Activated CD4-positive, alpha-beta T cell treated with anti-CD3 and anti-CD28 coated beads for 24 hours (primary cell): ENCODE data around the gene RAX.

Experiments
- DNase-seq, 2 donors: peaks; one replicate each; pipeline ENCODE4 v3.0.0-alpha.2; 2020; ENCODE audit warnings: low read depth in 2 of 2

The RAX gene

GRCh38 chr18:59249199-59249774, 24.0 kb downstream of the RAX start:
- DNase-seq: no peak

GRCh38 chr18:59246796-59247195, 26.5 kb downstream of the RAX start:
- DNase-seq: no peak

- no peak for DNase-seq
Observed at GRCh38 chr18:59242906-59243305, 30.3 kb downstream of the RAX start.

- DNase-seq: no peak
Observed at GRCh38 chr18:59239642-59240041, 33.6 kb downstream of the RAX start.

- DNase-seq: no peak
Observed at GRCh38 chr18:59238385-59238784, 34.9 kb downstream of the RAX start.

GRCh38 chr18:59233017-59233410, 40.2 kb downstream of the RAX start:
- DNase-seq: no peak

GRCh38 chr18:59232309-59233016, 40.8 kb downstream of the RAX start:
- no peak for DNase-seq

GRCh38 chr18:59231877-59232276, 41.4 kb downstream of the RAX start:
- no peak for DNase-seq

- DNase-seq: no peak
Observed at GRCh38 chr18:59231114-59231513, 42.1 kb downstream of the RAX start.

GRCh38 chr18:59229701-59230443, 43.4 kb downstream of the RAX start:
- no peak for DNase-seq

GRCh38 chr18:59229191-59229590, 44.1 kb downstream of the RAX start:
- no peak for DNase-seq

GRCh38 chr18:59228351-59228750, 44.9 kb downstream of the RAX start:
- no peak for DNase-seq

GRCh38 chr18:59222341-59222740, 50.9 kb downstream of the RAX start:
- DNase-seq: no peak

GRCh38 chr18:59220784-59221765, 52.2 kb downstream of the RAX start:
- no peak for DNase-seq

- no peak for DNase-seq
Observed at GRCh38 chr18:59220164-59220783, 53.0 kb downstream of the RAX start.

- no peak for DNase-seq
Observed at GRCh38 chr18:59219672-59220163, 53.5 kb downstream of the RAX start, which contains the start of gene GRP. Gene GRP, plus strand, starts transcription at chr18:59220158. Its CDS starts 108 bp downstream, at chr18:59220266.

- no peak for DNase-seq
Observed at GRCh38 chr18:59218018-59218417, 55.2 kb downstream of the RAX start.
